WTC11 (cell line): Measurements from ENCODE around the gene ICAM1. TPM values are rescaled to one million over a fixed set of nuclear protein-coding genes. Genes with fewer than 3 reads are reported as not detected.

Experiments
- ATAC-seq: fragments of 200-7000 bp; cut with Tn5 transposase; 2 replicates; pipeline ENCODE4 v1.10.0; 2021; ENCODE audit warnings: mild to moderate bottlenecking, moderate library complexity
- CTCF ChIA-PET: fragments of 300-600 bp; sonication (Branson Sonifier 250); formaldehyde crosslinking; loops from one replicate; lab custom pipeline; 2021; ENCODE audit warnings: antibody characterized with exemption; lab: Charles Lee
- POLR2A ChIA-PET: fragments of 350-600 bp; sonication (Branson Sonifier 250); formaldehyde crosslinking; loops from one replicate; lab custom pipeline; 2021; ENCODE audit warnings: antibody characterized with exemption; lab: Charles Lee
- DNase-seq: peaks from one replicate; pipeline ENCODE4 v3.0.0; 2021; ENCODE audit warnings: low spot score
- H3K27ac Mint-ChIP-seq: 2 replicates; pipeline ENCODE4 v1.8.0; 2021; ENCODE audit warnings: mixed read lengths
- H3K27me3 Mint-ChIP-seq: 2 replicates; pipeline ENCODE4 v1.8.0; 2021; ENCODE audit warnings: low read depth, mild to moderate bottlenecking, moderate library complexity, mixed read lengths
- H3K36me3 Mint-ChIP-seq: 2 replicates; pipeline ENCODE4 v1.8.0; 2021; ENCODE audit warnings: mixed read lengths
- H3K4me1 Mint-ChIP-seq: 2 replicates; pipeline ENCODE4 v1.8.0; 2022; ENCODE audit warnings: mixed read lengths
- H3K4me3 Mint-ChIP-seq: 2 replicates; pipeline ENCODE4 v1.8.0; 2021; ENCODE audit warnings: mild to moderate bottlenecking, moderate library complexity, mixed read lengths
- H3K9me3 Mint-ChIP-seq: 2 replicates; pipeline ENCODE4 v1.8.0; 2021; ENCODE audit warnings: mixed read lengths
- CREB1 ChIP-seq: sonication (generic); formaldehyde crosslinking; IDR thresholded peaks from 2 replicates; pipeline ENCODE4 v1.8.0; 2023; ENCODE audit warnings: mild to moderate bottlenecking, missing genetic modification reagents
- ESRRA ChIP-seq: sonication (generic); formaldehyde crosslinking; IDR thresholded peaks from 2 replicates; pipeline ENCODE4 v1.8.1; 2022; ENCODE audit warnings: mild to moderate bottlenecking, missing genetic modification reagents, borderline replicate concordance
- FOXJ3 ChIP-seq: sonication (generic); formaldehyde crosslinking; IDR thresholded peaks from 2 replicates; pipeline ENCODE4 v1.9.0; 2021; ENCODE audit warnings: missing genetic modification reagents, mild to moderate bottlenecking, borderline replicate concordance
- FOXP1 ChIP-seq: sonication (generic); formaldehyde crosslinking; IDR thresholded peaks from 2 replicates; pipeline ENCODE4 v1.8.0; 2022; ENCODE audit warnings: missing genetic modification reagents, mild to moderate bottlenecking, moderate library complexity, borderline replicate concordance
- GABPB1 ChIP-seq: sonication (generic); formaldehyde crosslinking; IDR thresholded peaks from 2 replicates; pipeline ENCODE4 v1.8.1; 2023; ENCODE audit warnings: mild to moderate bottlenecking, missing genetic modification reagents
- GTF2I ChIP-seq: fragments of 250-450 bp; sonication (Bioruptor Pico); conservative IDR thresholded peaks from 2 replicates; pipeline ENCODE4 v1.4.0; 2021; ENCODE audit warnings: mild to moderate bottlenecking
- HMGA2 ChIP-seq: fragments of 250-450 bp; sonication (Bioruptor Pico); IDR thresholded peaks from 2 replicates; pipeline ENCODE4 v1.4.0; 2021; ENCODE audit warnings: mild to moderate bottlenecking, moderate library complexity
- IRF2 ChIP-seq: sonication (generic); formaldehyde crosslinking; IDR thresholded peaks from 2 replicates; pipeline ENCODE4 v1.8.0; 2022; ENCODE audit warnings: low read depth, missing genetic modification reagents, borderline replicate concordance
- JUN ChIP-seq: sonication (generic); formaldehyde crosslinking; IDR thresholded peaks from 2 replicates; pipeline ENCODE4 v1.8.0; 2023; ENCODE audit warnings: mild to moderate bottlenecking, missing genetic modification reagents
- NFE2L1 ChIP-seq: sonication (generic); formaldehyde crosslinking; IDR thresholded peaks from 2 replicates; pipeline ENCODE4 v1.8.1; 2023; ENCODE audit warnings: missing genetic modification reagents
- NFYB ChIP-seq: sonication (generic); formaldehyde crosslinking; conservative IDR thresholded peaks from 2 replicates; pipeline ENCODE4 v1.8.0; 2022; ENCODE audit warnings: low read depth, missing genetic modification reagents
- NR2C2 ChIP-seq: sonication (generic); formaldehyde crosslinking; IDR thresholded peaks from 2 replicates; pipeline ENCODE4 v1.8.0; 2022; ENCODE audit warnings: mild to moderate bottlenecking, missing genetic modification reagents
- NR3C1 ChIP-seq: sonication (generic); formaldehyde crosslinking; conservative IDR thresholded peaks from 2 replicates; pipeline ENCODE4 v1.8.1; 2023; ENCODE audit warnings: low read depth, mild to moderate bottlenecking, missing genetic modification reagents
- OVOL2 ChIP-seq: fragments of 250-450 bp; sonication (Bioruptor Pico); IDR thresholded peaks from 2 replicates; pipeline ENCODE4 v1.9.0; 2021; ENCODE audit warnings: mild to moderate bottlenecking, borderline replicate concordance
- PRRX2 ChIP-seq: fragments of 250-450 bp; sonication (Bioruptor Pico); IDR thresholded peaks from 2 replicates; pipeline ENCODE4 v1.8.0; 2021; ENCODE audit warnings: mild to moderate bottlenecking
- TEAD1 ChIP-seq: sonication (generic); formaldehyde crosslinking; IDR thresholded peaks from 2 replicates; pipeline ENCODE4 v1.8.0; 2022; ENCODE audit warnings: mild to moderate bottlenecking, missing genetic modification reagents
- ZNF121 ChIP-seq: sonication (generic); formaldehyde crosslinking; IDR thresholded peaks from 2 replicates; pipeline ENCODE4 v1.8.0; 2023; ENCODE audit warnings: missing genetic modification reagents
- ZNF138 ChIP-seq: sonication (generic); formaldehyde crosslinking; conservative IDR thresholded peaks from 2 replicates; pipeline ENCODE4 v1.8.1; 2022; ENCODE audit warnings: mild to moderate bottlenecking, moderate library complexity, missing genetic modification reagents
- ZNF396 ChIP-seq: fragments of 250-450 bp; sonication (Bioruptor Pico); IDR thresholded peaks from 2 replicates; pipeline ENCODE4 v1.8.0; 2021; ENCODE audit warnings: mild to moderate bottlenecking, moderate library complexity, borderline replicate concordance
- total RNA-seq: library from RNA; stranded (reverse); gene quantifications from 3 replicates; pipeline ENCODE4 v1.2.3, GENCODE V29; 2021
- TF ChIP-seq, protein P1 (sequence below): sonication (generic); formaldehyde crosslinking; IDR thresholded peaks from 2 replicates; pipeline ENCODE4 v1.8.0; 2023; ENCODE audit warnings: missing genetic modification reagents
- TF ChIP-seq, protein P2 (sequence below): fragments of 250-450 bp; sonication (Bioruptor Pico); conservative IDR thresholded peaks from 2 replicates; pipeline ENCODE4 v1.9.0; 2021; ENCODE audit warnings: mild to moderate bottlenecking
- TF ChIP-seq, protein P3 (sequence below): sonication (generic); formaldehyde crosslinking; IDR thresholded peaks from 2 replicates; pipeline ENCODE4 v1.8.1; 2023; ENCODE audit warnings: mild to moderate bottlenecking, missing genetic modification reagents, moderate library complexity

The ICAM1 gene
- total RNA-seq, 1 experiment from 2014 or later, result 3.8 TPM

DNA sequence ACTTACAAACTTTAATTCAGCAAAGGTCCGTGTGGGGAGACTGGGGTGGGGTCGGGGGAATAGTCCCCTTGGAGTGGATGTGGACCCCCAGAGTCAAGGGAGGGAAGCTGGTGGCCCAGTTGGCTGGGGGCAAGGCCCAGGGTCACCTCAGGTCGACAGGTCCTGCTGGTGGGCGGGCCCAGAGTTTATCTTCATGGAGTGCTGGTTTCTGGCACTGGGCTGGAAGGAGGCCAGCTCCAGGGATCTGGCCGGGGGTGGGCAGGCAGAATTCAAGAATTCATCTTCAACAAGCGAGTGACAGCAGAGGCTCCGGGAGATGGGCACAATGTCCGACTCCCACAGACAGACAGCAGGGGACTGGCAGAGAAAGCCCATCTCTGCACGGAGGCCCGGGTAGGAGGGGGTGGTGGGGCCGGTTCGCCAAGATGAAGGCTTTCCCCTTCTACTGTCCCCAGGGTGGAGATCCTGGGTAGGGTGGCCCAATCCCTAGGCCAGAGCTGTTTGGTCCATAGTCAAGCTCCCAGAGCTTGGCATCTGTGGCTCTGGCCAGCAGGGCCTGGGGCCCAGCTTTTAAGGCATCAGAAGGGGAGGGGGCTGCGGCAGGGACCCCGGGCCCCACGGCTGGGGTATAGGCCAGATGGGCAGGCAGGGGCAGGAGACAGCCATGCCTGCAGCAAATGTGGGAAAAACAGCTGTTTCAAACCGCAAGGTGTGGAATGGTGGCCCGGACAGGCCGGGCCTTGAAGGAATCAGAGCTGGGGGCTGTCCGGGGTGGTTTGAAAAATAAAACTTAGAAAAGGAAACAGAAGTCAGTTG, 45.5 kb downstream of the ICAM1 start:
- TF ChIP-seq NR2C2 (CRISPR knock-in tag), result no peak
- no peak for TF ChIP-seq NFE2L1 (CRISPR knock-in tag)
- TF ChIP-seq, protein P1, sequence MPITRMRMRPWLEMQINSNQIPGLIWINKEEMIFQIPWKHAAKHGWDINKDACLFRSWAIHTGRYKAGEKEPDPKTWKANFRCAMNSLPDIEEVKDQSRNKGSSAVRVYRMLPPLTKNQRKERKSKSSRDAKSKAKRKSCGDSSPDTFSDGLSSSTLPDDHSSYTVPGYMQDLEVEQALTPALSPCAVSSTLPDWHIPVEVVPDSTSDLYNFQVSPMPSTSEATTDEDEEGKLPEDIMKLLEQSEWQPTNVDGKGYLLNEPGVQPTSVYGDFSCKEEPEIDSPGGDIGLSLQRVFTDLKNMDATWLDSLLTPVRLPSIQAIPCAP, result no peak
- TF ChIP-seq JUN (CRISPR knock-in tag), result no peak
- no peak for TF ChIP-seq ESRRA (CRISPR knock-in tag)
- TF ChIP-seq GTF2I (CRISPR knock-in tag), result no peak
- no peak for TF ChIP-seq TEAD1
- TF ChIP-seq, protein P2, sequence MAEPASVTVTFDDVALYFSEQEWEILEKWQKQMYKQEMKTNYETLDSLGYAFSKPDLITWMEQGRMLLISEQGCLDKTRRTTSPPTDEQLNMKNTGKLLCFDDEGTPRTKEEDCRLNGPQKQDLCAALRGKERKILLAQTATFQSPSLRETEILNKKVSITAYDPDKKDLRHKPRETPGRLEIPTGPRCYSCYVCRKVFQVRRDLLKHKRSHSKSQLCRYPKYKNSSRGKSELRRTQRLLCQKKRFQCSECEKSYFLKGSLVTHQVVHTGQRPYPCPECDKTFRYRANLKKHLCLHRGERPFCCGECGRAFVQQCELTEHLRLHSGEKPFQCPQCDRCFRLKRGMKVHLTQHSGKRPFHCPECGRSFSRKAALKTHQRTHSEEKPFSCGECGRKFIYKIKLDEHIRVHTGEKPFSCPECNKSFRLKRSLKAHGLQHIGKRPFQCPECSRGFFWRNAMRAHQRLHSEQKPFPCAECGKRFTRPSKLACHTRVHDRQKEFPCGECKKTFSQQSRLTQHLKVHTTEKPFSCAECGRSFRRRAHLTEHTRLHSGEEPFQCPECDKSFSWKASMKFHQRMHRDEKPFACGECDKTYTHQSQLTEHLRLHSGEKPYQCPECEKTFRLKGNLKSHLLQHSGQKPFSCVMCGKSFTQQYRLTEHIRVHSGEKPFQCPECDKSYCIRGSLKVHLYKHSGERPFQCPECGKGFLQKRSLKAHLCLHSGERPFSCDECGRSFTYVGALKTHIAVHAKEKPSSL (CRISPR knock-in tag), result no peak
- TF ChIP-seq HMGA2 (CRISPR knock-in tag), result no peak
- no peak for TF ChIP-seq ZNF138 (CRISPR knock-in tag)
- no peak for TF ChIP-seq FOXJ3
- TF ChIP-seq GABPB1 (CRISPR knock-in tag), result no peak
- TF ChIP-seq NFYB, result no peak
- TF ChIP-seq ZNF121 (CRISPR knock-in tag), result no peak
- TF ChIP-seq IRF2 (CRISPR knock-in tag), result no peak
- no peak for TF ChIP-seq PRRX2 (CRISPR knock-in tag)
- no peak for TF ChIP-seq CREB1 (CRISPR knock-in tag)
- no peak for TF ChIP-seq OVOL2
- no peak for TF ChIP-seq NR3C1 (CRISPR knock-in tag)

DNA sequence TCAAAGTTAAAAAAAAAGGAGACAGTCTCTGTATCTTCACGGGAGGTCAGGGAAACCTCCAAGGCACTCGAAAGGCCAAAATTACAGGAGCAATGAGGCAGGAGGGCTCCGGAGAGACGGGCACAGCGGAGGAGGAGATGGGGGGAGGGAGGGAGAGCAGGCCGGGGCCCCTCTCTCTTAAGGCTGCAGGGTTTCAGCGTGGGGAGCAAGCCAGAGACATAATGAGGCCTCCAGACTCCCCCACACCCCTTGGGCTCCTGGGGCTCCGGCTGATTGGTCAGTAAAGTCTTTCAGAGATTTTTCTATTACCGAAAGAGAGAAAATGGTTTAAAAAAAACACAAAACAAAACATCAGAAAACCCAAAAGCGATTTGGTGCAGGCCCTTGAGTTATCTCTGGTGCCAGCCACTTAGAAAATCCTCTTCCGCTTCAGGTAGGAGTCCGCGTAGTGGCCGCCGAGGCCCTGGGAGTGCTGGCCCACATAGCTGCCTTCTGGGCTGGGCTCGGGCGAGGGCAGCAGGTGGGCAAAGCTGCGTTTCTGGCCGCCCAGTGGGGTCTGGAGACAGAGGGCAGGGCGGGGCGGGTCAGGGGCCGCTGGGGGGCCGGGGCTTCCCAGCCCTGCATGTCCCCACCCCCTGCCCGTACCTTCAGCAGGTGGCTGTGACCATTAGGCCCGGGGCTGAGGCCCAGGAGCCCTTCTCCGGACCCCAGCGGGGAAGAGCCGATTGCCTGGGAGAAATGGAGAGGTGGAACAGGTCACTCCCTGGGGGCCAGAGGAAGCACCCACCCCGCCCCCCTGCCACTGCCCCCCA, 46.3 kb downstream of the ICAM1 start:
- Mint-ChIP-seq H3K27me3 (no peaks in the 10 kb centered on the region), H3K36me3 (peaks cover 16% of the 10 kb centered on the region), H3K4me1 (peaks cover 13% of the 10 kb centered on the region), H3K4me3 (no peak overlapping the region), H3K27ac (no peak overlapping the region), H3K9me3 (no peaks in the 10 kb centered on the region)
- ATAC-seq, result no peak
- POLR2A ChIA-PET, result interaction anchor here (1.1 to 1.2 kb wide), 3 partner anchors 25 to 63 kb away, joined by 3 to 5 read pairs (median 4); partner anchors contain the start of gene TYK2
- TF ChIP-seq ZNF396 (CRISPR knock-in tag) (no peak), FOXP1 (CRISPR knock-in tag) (no peak), ZNF138 (CRISPR knock-in tag) (no peak), PRRX2 (CRISPR knock-in tag) (no peak)
- TF ChIP-seq, protein P3, sequence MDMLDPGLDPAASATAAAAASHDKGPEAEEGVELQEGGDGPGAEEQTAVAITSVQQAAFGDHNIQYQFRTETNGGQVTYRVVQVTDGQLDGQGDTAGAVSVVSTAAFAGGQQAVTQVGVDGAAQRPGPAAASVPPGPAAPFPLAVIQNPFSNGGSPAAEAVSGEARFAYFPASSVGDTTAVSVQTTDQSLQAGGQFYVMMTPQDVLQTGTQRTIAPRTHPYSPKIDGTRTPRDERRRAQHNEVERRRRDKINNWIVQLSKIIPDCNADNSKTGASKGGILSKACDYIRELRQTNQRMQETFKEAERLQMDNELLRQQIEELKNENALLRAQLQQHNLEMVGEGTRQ (CRISPR knock-in tag), result no peak
- no peak for DNase-seq
- CTCF ChIA-PET, result interaction anchor here (0.7 to 2.8 kb wide), 7 partner anchors 10 to 72 kb away, joined by 3 to 11 read pairs (median 4); partner anchors contain the start of genes ICAM5 and TYK2

More for the DNA sequence above, 45.5 kb downstream of the ICAM1 start:
- peaks cover 13% of the 10 kb centered on the region for H3K36me3 Mint-ChIP-seq
- H3K27ac Mint-ChIP-seq, result peak overlapping the region; percentile 95
- peaks cover 13% of the 10 kb centered on the region for H3K4me1 Mint-ChIP-seq
- POLR2A ChIA-PET, result interaction anchor here (1.1 to 1.2 kb wide), 3 partner anchors 24 to 64 kb away, joined by 3 to 5 read pairs (median 4); partner anchors contain the start of gene TYK2
- ATAC-seq, result 0 out of 2 replicates have a peak, but pooled peaks have one; percentile 11
- H3K9me3 Mint-ChIP-seq, result no peaks in the 10 kb centered on the region
- CTCF ChIA-PET, result interaction anchor here (0.7 to 2.8 kb wide), 9 partner anchors 9 to 74 kb away, joined by 3 to 11 read pairs (median 4); partner anchors contain the start of genes ICAM1, ICAM5 and TYK2
- DNase-seq, result no peak
- H3K4me3 Mint-ChIP-seq, result peak overlapping the region; percentile 92
- no peaks in the 10 kb centered on the region for H3K27me3 Mint-ChIP-seq
